Kidney glomerular epithelial cell (primary cell): ENCODE data around the gene UNC13D.
A peak's percentile ranks its signal among the peaks of the same experiment; 100 is the strongest.
"Not testable (repeated sequence)": the region's sequence is repeated elsewhere in the genome, so short reads cannot be mapped to it uniquely, and the experiment has no call there.

Experiments
- DNase-seq: peaks from one replicate; lab custom pipeline; 2025; lab: John Stamatoyannopoulos, UW

UNC13D gene

GRCh38 chr17:75874323-75875181 is 30.3 kb upstream of the UNC13D start:
- no peak for DNase-seq

GRCh38 chr17:75873587-75874322 is 29.6 kb upstream of the UNC13D start:
- no peak for DNase-seq

- peak; percentile 45 for DNase-seq
These were observed 28.5 kb upstream of the UNC13D start for GRCh38 chr17:75872434-75873351.

DNA sequence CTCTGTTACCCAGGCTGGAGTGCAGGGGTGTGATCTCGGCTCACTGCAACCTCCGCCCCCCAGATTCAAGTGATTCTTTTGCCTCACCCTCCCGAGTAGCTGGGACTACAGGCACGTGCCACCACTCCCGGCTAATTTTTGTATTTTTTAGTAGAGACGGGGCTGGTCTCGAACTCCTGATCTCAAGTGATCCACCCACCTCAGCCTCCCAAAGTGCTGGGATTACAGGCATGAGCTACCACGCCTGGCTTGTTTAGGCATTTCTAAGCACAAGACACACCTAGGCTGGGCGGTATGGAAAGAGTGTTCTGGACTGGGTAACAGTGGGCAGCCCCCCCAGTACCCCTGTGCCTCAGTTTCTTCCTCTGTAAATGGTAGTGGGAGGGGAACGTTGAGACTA is 26.0 kb upstream of the UNC13D start:
- DNase-seq = not testable (repeated sequence)

GRCh38 chr17:75869282-75870141 is 25.3 kb upstream of the UNC13D start:
- DNase-seq = no peak

- not testable (repeated sequence) for DNase-seq
These were observed 24.6 kb upstream of the UNC13D start for GRCh38 chr17:75868730-75869281.

GRCh38 chr17:75865404-75866188 is 21.4 kb upstream of the UNC13D start:
- DNase-seq = not testable (repeated sequence)

DNA sequence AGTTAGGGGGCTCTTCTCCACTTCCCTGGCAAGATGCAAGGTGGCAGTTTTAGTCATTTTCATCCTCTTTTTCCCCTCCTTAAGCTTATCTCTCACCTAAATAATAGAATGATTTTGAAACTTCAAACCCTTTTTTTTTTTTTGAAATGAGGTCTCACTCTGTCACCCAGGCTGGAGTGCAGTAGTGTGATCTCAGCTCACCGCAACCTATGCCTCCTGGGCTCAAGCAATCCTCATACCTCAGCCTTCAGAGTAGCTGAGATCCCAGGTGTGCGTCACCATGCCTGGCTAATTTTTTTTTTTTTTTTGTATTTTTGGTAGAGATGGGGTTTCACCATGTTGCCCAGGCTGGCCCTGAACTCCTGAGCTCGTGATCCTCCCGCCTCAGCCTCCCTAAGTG is 20.7 kb upstream of the UNC13D start:
- DNase-seq = not testable (repeated sequence)

DNA sequence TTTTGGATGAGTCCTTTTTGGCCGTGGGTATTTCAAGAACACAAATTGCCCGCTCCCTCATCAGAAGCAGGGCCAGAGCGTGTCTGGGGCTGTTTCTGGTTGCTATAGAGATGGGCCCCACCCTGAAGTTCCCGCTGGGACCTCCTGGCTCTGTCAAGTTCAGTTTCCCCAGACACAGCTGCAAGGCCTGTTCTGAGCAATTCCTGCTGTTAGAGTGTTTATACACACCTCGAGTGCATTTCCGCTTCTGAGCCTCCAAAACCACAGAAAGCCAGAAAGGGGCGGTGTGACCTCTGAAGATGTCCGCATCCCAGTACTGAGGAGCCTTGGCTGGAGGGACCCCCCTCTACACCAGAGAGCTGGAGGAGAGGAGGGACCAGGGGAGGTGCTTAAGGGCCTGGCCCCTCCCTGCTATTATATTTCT is 20.3 kb upstream of the UNC13D start:
- no peak for DNase-seq

GRCh38 chr17:75861927-75862317 is 17.7 kb upstream of the UNC13D start:
- no peak for DNase-seq

DNA sequence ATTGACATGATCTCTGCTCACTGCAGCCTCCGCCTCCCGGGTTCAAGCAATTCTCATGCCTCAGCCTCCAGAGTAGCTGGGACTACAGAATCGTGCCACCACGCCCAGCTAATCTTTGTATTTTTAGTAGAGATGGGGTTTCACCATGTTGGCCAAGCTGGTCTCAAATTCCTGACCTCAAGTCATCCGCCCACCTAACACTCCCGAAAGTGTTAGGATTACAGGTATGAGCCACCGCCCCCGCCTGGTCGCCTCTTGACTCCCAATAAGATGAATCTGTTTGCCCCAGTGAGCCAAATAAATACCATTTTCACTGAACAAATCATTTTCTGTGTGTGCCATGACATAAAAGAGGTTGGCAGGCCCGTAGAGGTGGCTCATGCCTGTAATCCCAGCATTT is 15.2 kb upstream of the UNC13D start:
- not testable (repeated sequence) for DNase-seq

- peak; percentile 30 for DNase-seq
These were observed 12.0 kb upstream of the UNC13D start for GRCh38 chr17:75856062-75856756.

- DNase-seq = peak; percentile 99
These were observed 11.3 kb upstream of the UNC13D start, which contains the start of gene WBP2 for GRCh38 chr17:75855310-75856061. Gene WBP2 (minus strand): TSS chr17:75855335. CDS start chr17:75855297, 38 bp downstream.

DNA sequence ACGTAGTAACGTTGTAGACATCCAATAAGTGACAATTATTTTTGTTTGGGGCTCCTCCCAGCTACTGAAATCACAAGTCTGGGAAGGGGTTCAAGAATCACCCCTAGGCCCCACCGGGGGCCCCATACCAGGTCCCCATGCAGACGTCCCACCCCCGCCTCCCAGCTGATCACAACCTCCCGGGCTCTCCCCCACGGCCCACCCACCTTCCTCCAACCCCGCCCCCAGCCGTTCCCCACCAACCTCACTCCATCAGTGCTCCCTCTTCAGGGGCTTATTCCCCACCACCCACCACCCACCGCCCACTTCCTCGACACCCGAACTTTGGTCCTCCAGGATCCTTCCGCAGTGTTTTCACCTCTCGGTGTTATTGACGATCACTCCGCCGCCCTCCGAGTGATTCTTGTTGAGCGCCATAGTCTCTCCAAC is 10.7 kb upstream of the UNC13D start:
- DNase-seq = no peak

DNA sequence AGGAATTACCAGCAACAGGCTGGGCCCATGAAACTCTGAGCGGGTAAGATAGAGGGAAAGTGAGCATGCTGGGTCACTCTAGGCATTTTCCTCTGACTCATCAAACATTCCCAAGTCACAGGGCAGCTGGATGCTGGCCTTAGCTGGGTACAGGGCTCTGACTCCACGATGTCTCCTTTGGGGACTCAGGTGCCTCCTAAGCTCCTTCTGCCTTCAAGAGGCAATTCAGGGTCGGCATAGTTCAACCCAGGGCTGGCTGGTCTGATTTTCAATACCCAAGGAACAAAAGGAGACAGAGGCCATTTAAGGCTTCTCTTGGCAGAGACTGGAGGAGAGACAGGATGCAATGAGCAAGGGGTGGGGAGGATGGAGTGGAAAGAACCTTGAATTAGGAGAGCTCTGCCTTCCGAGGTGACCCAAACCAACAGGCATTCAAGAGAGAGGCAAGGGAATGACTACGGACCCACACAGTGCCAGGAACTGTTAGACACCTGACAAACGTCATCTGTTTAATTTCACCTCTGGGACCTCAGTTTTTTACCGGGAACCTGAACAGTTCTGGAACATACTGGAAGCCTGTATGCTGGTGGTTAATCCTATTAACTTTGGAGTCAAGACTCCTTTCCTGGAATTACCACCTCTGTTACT is 10.0 kb upstream of the UNC13D start:
- DNase-seq = peak; percentile 46

DNA sequence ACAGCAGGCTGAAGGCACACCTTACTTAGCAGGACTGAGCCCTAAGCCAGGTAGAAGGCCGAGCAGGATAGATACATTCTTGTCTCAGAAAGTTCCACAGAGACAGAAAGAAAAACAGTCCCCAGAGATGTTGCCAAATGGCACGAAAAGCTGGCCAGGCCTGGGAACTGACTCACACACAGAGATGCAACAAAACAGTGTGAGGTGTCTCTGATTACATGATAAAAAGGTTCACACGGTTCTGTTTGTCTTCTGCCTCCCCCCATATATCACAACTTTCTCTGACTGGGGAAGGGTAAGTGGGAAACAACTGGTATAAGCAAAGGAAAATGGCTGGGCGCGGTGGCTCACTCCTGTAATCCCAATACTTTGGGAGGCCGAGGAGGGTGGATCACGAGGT is 9.2 kb upstream of the UNC13D start:
- DNase-seq = peak; percentile 19

- DNase-seq = not testable (repeated sequence)
These were observed 7.4 kb upstream of the UNC13D start for GRCh38 chr17:75851693-75851991.
